Omental fat pad (tissue), 4 donors: ENCODE measurements around the gene YIPF5. TPM values are rescaled to one million over a fixed set of nuclear protein-coding genes. Genes with fewer than 3 reads are reported as not detected.

Experiments used
- ATAC-seq: fragments of 150-250 bp; one replicate; pipeline ENCODE4 v1.9.1; 2016; ENCODE audit warnings: mild to moderate bottlenecking, moderate library complexity; ENCODE audit not compliant: low FRiP score
- DNase-seq: peaks from one replicate; pipeline ENCODE4 v3.0.0-alpha.2; 2019; ENCODE audit warnings: low spot score
- total RNA-seq, 4 donors: library from RNA; depleted of rRNA; stranded (reverse); fragments of >200 nt; gene quantifications; one replicate each; pipeline ENCODE4 v1.1.0, GENCODE V29; 2016
- TF ChIP-seq, protein P1 (sequence below), 3 donors: fragments of 450-650 bp; IDR thresholded peaks; one replicate each; pipeline ENCODE4 v1.5.1; 2016 to 2017; ENCODE audit warnings: antibody characterized with exemption in 3 of 3, mild to moderate bottlenecking in 3 of 3, moderate library complexity in 2 of 3

YIPF5 gene
- total RNA-seq, 4 donors from 2014 or later, result 30.5 to 45.7 (median 44.7) TPM

DNA sequence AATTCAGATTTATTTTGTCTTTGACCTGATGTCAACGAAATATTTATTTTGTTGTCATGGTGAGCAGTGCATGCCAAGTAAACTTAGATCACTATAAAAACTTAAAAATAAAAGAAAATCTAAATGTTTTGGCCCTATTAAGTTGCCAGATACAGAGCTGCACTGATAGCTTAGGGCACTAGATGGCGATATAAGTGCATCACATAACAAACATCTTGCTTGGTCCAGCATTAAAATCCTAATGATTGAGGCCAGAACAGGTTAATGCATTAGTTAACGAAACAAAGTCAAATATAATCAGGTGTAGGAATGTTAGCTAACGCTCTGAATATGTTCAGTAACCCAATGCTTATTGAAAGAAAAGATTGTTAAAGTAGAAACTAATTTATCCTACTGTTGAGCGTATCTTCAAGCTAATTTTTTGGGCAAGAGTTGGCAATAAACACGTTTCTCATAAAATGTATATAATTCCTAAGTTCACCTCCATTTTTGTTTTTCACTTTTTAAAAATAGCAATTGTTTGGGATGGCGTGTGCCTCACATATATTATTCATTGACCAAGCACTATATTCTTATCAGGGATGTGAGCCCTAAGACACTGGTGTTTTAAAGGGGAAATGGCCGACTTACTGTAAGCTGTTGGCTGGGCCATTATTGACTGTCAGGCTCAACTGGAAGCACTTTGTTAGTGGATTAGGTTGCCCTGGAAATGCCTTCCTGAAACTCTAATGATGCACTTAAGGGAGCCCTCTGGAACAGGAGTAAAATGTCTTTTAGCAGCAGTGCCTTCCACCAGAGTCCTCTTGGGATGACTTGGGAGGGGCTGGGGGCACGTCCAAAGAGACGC, 33.5 kb upstream of the YIPF5 start:
- ATAC-seq (peak; percentile 69), DNase-seq (no peak)

DNA sequence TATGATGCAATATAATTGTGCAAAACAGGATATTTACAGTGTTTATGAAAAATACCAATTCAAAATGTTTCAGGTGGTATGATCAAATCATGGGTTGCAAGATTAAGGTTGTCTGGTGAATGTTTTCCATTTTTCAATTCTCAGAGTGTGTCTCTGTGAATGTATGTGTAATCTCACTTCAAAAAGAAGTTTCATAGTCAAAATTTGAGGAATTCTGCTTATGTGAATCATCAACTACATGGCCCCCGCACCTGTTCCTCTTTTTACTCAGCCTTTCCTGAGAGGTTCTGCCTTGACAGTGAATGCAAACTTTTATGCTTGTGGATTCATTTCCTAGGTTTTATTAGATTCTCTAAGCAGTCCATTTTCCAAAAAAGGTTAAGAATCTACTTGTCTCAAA, 32.3 kb upstream of the YIPF5 start:
- ATAC-seq (no peak), DNase-seq (no peak)
- TF ChIP-seq, protein P1, sequence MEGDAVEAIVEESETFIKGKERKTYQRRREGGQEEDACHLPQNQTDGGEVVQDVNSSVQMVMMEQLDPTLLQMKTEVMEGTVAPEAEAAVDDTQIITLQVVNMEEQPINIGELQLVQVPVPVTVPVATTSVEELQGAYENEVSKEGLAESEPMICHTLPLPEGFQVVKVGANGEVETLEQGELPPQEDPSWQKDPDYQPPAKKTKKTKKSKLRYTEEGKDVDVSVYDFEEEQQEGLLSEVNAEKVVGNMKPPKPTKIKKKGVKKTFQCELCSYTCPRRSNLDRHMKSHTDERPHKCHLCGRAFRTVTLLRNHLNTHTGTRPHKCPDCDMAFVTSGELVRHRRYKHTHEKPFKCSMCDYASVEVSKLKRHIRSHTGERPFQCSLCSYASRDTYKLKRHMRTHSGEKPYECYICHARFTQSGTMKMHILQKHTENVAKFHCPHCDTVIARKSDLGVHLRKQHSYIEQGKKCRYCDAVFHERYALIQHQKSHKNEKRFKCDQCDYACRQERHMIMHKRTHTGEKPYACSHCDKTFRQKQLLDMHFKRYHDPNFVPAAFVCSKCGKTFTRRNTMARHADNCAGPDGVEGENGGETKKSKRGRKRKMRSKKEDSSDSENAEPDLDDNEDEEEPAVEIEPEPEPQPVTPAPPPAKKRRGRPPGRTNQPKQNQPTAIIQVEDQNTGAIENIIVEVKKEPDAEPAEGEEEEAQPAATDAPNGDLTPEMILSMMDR (IDR thresholded peaks at IDR 0.05), result no peak

More for the DNA sequence above, 33.5 kb upstream of the YIPF5 start:
- TF ChIP-seq, protein P1 (IDR thresholded peaks at IDR 0.05), result no peak

DNA sequence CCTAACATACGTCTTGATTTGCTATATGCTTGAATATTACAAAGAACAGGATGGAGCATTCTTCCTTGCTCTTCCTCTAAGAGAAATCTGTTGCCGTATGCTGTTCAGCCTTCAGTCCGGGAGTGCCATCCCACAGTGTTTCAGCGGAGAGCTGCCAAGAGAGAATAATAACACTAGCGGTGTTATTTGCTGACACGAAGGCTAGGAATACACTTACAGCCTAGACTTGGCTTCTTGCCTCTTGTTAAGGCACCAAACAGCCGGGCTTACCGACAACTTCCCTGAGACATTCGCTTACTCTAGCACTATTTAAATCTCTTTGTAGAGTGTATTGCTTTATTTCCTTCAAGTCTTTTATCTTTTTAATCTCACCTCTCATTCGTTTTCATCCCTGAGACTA, 31.6 kb upstream of the YIPF5 start:
- TF ChIP-seq, protein P1 (IDR thresholded peaks at IDR 0.05), result no peak
- ATAC-seq (no peak), DNase-seq (no peak)

DNA sequence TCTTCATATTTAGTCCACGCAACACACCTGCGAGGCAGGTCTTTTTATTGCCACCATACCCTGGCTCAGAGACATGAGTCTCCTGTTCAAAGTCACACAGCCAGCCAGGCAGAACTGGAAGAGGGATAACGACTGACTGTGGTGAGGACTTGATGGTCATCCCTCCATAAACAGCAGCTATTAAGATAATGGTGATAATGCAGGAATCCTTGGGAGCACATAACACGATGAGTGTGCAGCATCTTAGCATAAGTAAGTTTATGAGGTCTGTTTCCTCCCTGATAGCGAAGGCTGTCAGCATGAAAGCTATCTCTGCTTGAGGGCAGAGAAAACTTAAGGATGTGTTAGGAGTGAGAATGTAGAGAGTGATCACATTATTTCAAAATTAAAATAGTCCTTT, 31.1 kb upstream of the YIPF5 start:
- TF ChIP-seq, protein P1 (IDR thresholded peaks at IDR 0.05), result no peak
- DNase-seq (no peak), ATAC-seq (no peak)

DNA sequence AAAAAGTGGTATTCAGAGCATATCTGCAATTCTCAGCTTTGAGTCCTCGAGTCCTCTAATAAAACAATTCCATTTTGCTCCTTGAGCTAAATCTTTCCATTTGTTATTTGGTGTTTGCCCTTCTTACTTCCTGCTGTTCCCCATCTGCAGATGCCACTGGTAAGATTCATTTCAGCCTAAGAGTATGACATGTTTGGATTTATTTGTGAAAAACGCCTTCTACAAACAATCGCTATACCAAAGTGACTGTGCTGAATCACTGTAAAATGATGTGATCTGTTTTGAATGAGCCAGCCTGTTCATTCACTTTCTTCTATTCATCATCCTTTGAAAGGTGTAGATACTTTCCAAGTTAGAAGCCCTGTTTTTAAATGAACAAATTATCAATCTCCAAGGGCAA, 27.9 kb upstream of the YIPF5 start:
- TF ChIP-seq, protein P1 (IDR thresholded peaks at IDR 0.05), result no peak
- DNase-seq (no peak), ATAC-seq (no peak)

DNA sequence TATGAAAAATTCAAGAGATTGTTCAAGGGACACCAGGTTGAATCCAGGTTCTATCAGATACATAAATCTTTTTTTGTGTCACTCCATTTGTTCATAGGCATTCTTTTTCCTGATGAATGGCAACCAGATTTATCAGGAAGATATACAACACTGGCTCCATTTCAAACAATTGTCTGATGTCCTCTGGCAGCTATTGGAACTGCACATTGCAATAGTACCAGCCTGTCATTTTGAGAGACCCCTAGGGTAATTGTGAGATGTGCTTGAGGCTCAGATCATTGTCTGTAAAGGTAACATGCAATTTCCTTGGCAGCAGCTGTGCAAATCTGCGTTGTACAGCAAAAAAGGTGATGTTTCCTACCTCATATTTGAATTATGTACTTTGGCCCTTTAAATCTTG, 26.2 kb upstream of the YIPF5 start:
- no peak for DNase-seq
- no peak for ATAC-seq
- TF ChIP-seq, protein P1 (IDR thresholded peaks at IDR 0.05), result no peak

DNA sequence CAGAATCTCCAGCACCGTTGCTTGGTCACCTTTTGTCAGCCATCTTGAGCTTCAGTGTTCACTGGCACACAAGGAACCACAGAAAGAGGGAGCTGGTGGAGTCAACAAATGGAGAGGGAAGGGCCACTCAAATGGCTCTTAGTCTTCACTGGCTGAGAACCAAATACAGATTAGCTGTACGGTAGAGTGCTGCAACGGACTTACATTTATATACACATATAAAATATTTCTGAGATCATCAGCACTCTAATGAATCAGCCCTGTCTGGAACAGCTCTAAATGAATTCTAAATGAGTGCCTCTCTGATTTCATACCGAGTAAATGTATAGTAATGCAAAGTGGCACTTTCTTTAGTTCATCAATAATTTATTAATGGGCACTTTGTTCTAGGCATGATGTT, 25.0 kb upstream of the YIPF5 start:
- DNase-seq, result no peak
- no peak for ATAC-seq
- TF ChIP-seq, protein P1 (IDR thresholded peaks at IDR 0.05), result no peak
